SK-N-SH (cell line): Measurements from ENCODE around the gene FGF8. TPM values are rescaled to one million over a fixed set of nuclear protein-coding genes. Genes with fewer than 3 reads are reported as not detected.

Source experiments
- CTCF ChIA-PET: fragments of 300-600, 350-600 bp; formaldehyde crosslinking; extraction: SDS; loops from one replicate; lab custom pipeline; 2021; lab: Yijun Ruan, JAX
- POLR2A ChIA-PET: fragments of 350-600 bp; sonication (Branson Sonifier 250); formaldehyde crosslinking; extraction: SDS; loops from one replicate; lab custom pipeline; 2020; ENCODE audit warnings: antibody characterized with exemption, inconsistent platforms; lab: Yijun Ruan, JAX
- DNase-seq: peaks from one replicate; pipeline ENCODE4 v3.0.0; 2012
- H2AFZ ChIP-seq: fragments of 200-600 bp; sonication (generic); 2 replicates; pipeline ENCODE4 v1.8.1; 2016; ENCODE audit warnings: antibody characterized with exemption, mild to moderate bottlenecking, low read depth
- H3F3A ChIP-seq: fragments of 200-600 bp; sonication (generic); replicated peaks from 2 replicates; pipeline ENCODE3; 2016; ENCODE audit warnings: antibody characterized with exemption, mild to moderate bottlenecking; ENCODE audit not compliant: insufficient read depth
- H3K27ac ChIP-seq, 2 experiments: fragments of 200-500 bp in 1 of 2; fragments of 200-600 bp in 1 of 2; sonication (Bioruptor generic) in 1 of 2; sonication (generic), shearing (Covaris generic) in 1 of 2; 2 replicates each; pipeline versions ENCODE4 v1.5.1 to v1.6.1; 2014 to 2016; ENCODE audit warnings: low read depth in 2 of 2, inconsistent platforms in 1 of 2, low read length in 1 of 2, mild to moderate bottlenecking in 1 of 2, mixed read lengths in 1 of 2
- H3K27me3 ChIP-seq: fragments of 200-600 bp; sonication (generic), shearing (Covaris generic); 2 replicates; pipeline ENCODE4 v1.6.1; 2016; ENCODE audit warnings: mixed run types; ENCODE audit not compliant: insufficient read depth
- H3K36me3 ChIP-seq, 2 experiments: fragments of 200-500 bp in 1 of 2; fragments of 200-600 bp in 1 of 2; sonication (Bioruptor generic) in 1 of 2; sonication (generic) in 1 of 2; replicated peaks in 1 of 2; 2 replicates each; pipeline versions ENCODE3 to v1.5.1; 2014 to 2016; ENCODE audit warnings: low read length in 1 of 2, mild to moderate bottlenecking in 1 of 2; ENCODE audit not compliant: insufficient read depth in 2 of 2, control insufficient read depth in 1 of 2
- H3K4me1 ChIP-seq, 2 experiments: fragments of 200-500 bp in 1 of 2; fragments of 200-600 bp in 1 of 2; sonication (Bioruptor generic) in 1 of 2; sonication (generic), shearing (Covaris generic) in 1 of 2; 2 replicates each; pipeline versions ENCODE4 v1.5.1 to v1.6.1; 2014 to 2016; ENCODE audit warnings: low read depth in 1 of 2, low read length in 1 of 2, mixed run types in 1 of 2; ENCODE audit not compliant: insufficient read depth in 2 of 2, control insufficient read depth in 1 of 2
- H3K4me2 ChIP-seq: fragments of 200-600 bp; sonication (generic), shearing (Covaris generic); 2 replicates; pipeline ENCODE4 v1.6.1; 2017; ENCODE audit warnings: mixed run types
- H3K4me3 ChIP-seq, 2 experiments: fragments of 200-500 bp in 1 of 2; fragments of 200-600 bp in 1 of 2; sonication (Bioruptor generic) in 1 of 2; sonication (generic), shearing (Covaris generic) in 1 of 2; 2 replicates each; pipeline versions ENCODE4 v1.5.1 to v1.8.1; 2014 to 2016; ENCODE audit warnings: low read depth in 2 of 2, inconsistent platforms in 1 of 2, low read length in 1 of 2, mild to moderate bottlenecking in 1 of 2, mixed read lengths in 1 of 2, moderate library complexity in 1 of 2
- H3K79me2 ChIP-seq: fragments of 200-600 bp; sonication (generic); 2 replicates; pipeline ENCODE4 v1.8.1; 2017; ENCODE audit warnings: mild to moderate bottlenecking; ENCODE audit not compliant: insufficient read depth
- H3K9ac ChIP-seq: fragments of 200-600 bp; sonication (generic); 2 replicates; pipeline ENCODE4 v1.6.1; 2017; ENCODE audit warnings: mixed run types
- H3K9me2 ChIP-seq: fragments of 200-600 bp; sonication (generic); 2 replicates; pipeline ENCODE4 v1.6.1; 2017; ENCODE audit warnings: mixed run types
- H3K9me3 ChIP-seq: fragments of 200-600 bp; sonication (generic); 2 replicates; pipeline ENCODE4 v1.6.1; 2017; ENCODE audit warnings: mixed run types, mild to moderate bottlenecking, moderate library complexity
- H4K20me1 ChIP-seq: fragments of 200-600 bp; sonication (generic); 2 replicates; pipeline ENCODE4 v1.6.1; 2017; ENCODE audit warnings: mild to moderate bottlenecking, mixed run types; ENCODE audit not compliant: insufficient read depth
- CHD2 ChIP-seq: fragments of 150-350 bp; IDR thresholded peaks from 2 replicates; pipeline ENCODE4 v1.6.1; 2018; ENCODE audit warnings: low read length; ENCODE audit not compliant: partially characterized antibody
- ELF1 ChIP-seq: IDR thresholded peaks from 2 replicates; pipeline ENCODE4 v1.4.0; 2012
- EZH2phosphoT487 ChIP-seq: fragments of 200-600 bp; sonication (generic); IDR thresholded peaks from 2 replicates; pipeline ENCODE4 v1.6.1; 2017; ENCODE audit warnings: low read depth, mixed run types, mild to moderate bottlenecking, antibody characterized with exemption, moderate library complexity, borderline replicate concordance
- GABPA ChIP-seq: IDR thresholded peaks from 2 replicates; pipeline ENCODE4 v1.4.0; 2012; ENCODE audit warnings: low read depth, mild to moderate bottlenecking
- GATA2 ChIP-seq: sonication (generic); formaldehyde crosslinking; IDR thresholded peaks from 2 replicates; pipeline ENCODE4 v1.5.0; 2020; ENCODE audit warnings: mild to moderate bottlenecking, missing genetic modification reagents
- MEF2A ChIP-seq: IDR thresholded peaks from 2 replicates; pipeline ENCODE4 v1.4.0; 2012; ENCODE audit warnings: low read depth, borderline replicate concordance
- NFIC ChIP-seq: IDR thresholded peaks from 2 replicates; pipeline ENCODE4 v1.4.0; 2012; ENCODE audit warnings: borderline replicate concordance
- NRF1 ChIP-seq: IDR thresholded peaks from 2 replicates; pipeline ENCODE4 v1.6.1; 2012; ENCODE audit warnings: low read depth, mild to moderate bottlenecking, low read length
- PBX3 ChIP-seq: IDR thresholded peaks from 2 replicates; pipeline ENCODE4; 2012
- POLR2AphosphoS5 ChIP-seq: IDR thresholded peaks from 2 replicates; pipeline ENCODE4 v1.6.1; 2012; ENCODE audit warnings: low read depth, low read length
- REST ChIP-seq: IDR thresholded peaks from 2 replicates; pipeline ENCODE4 v1.6.1; 2012; ENCODE audit warnings: mild to moderate bottlenecking, low read depth, low read length, moderate library complexity
- RXRA ChIP-seq: IDR thresholded peaks from 2 replicates; pipeline ENCODE4 v1.4.0; 2012; ENCODE audit warnings: low read depth, mild to moderate bottlenecking, borderline replicate concordance
- SIN3A ChIP-seq: IDR thresholded peaks from 2 replicates; pipeline ENCODE4 v1.6.1; 2012; ENCODE audit warnings: low read depth, mild to moderate bottlenecking, low read length, moderate library complexity, borderline replicate concordance
- TAF1 ChIP-seq: IDR thresholded peaks from 2 replicates; pipeline ENCODE4 v1.6.1; 2012; ENCODE audit warnings: low read depth, mild to moderate bottlenecking, low read length, moderate library complexity, borderline replicate concordance
- TCF12 ChIP-seq: IDR thresholded peaks from 2 replicates; pipeline ENCODE4 v1.4.0; 2012
- TEAD4 ChIP-seq: IDR thresholded peaks from 2 replicates; pipeline ENCODE4 v1.4.0; 2012; ENCODE audit warnings: mild to moderate bottlenecking, borderline replicate concordance; ENCODE audit not compliant: insufficient read depth
- USF1 ChIP-seq: IDR thresholded peaks from 2 replicates; pipeline ENCODE4 v1.4.0; 2012; ENCODE audit warnings: low read depth, borderline replicate concordance
- USF2 ChIP-seq: fragments of 150-350 bp; IDR thresholded peaks from 2 replicates; pipeline ENCODE4 v1.6.1; 2017; ENCODE audit warnings: antibody characterized with exemption, low read length, low read depth, borderline replicate concordance
- YY1 ChIP-seq: IDR thresholded peaks from 2 replicates; pipeline ENCODE4 v1.4.0; 2012; ENCODE audit warnings: low read depth, mild to moderate bottlenecking
- ZBTB33 ChIP-seq: IDR thresholded peaks from 2 replicates; pipeline ENCODE4 v1.4.0; 2012; ENCODE audit warnings: low read depth, borderline replicate concordance
- WGBS: methylation state at CpG from one replicate; pipeline ENCODE4 v1.1.6; 2017; ENCODE audit warnings: low lambda C conversion rate; 5-methylcytosine and 5-hydroxymethylcytosine counted together
- polyA plus RNA-seq, 3 experiments: library from polyadenylated mRNA; depleted of rRNA; stranded (reverse); fragments of >200 nt; gene quantifications; 2 replicates each; pipeline ENCODE4 v1.2.3, GENCODE V29; 2012

The FGF8 gene
- polyA plus RNA-seq, 1 of the 3 experiments (the other 2 are of a cell fraction) = not detected

- Histone ChIP-seq H3F3A (no peaks in the 10 kb centered on the region), H3K4me3 (no peak overlapping the region), H4K20me1 (no peaks in the 10 kb centered on the region), H3K79me2 (no peaks in the 10 kb centered on the region), H2AFZ (no peak overlapping the region), H3K36me3 (no peaks in the 10 kb centered on the region), H3K27ac (no peak overlapping the region), H3K4me2 (no peak overlapping the region), H3K4me1 (no peaks in the 10 kb centered on the region), H3K9me2 (no peaks in the 10 kb centered on the region), H3K9me3 (no peaks in the 10 kb centered on the region), H3K27me3 (peaks cover 9% of the 10 kb centered on the region; the same call in 1 of the 2 replicates), H3K9ac (no peak overlapping the region)
- TF ChIP-seq POLR2AphosphoS5 (no peak), ELF1 (no peak), RXRA (no peak), PBX3 (no peak), REST (no peak), TEAD4 (no peak), TAF1 (no peak), TCF12 (no peak), GABPA (no peak), GATA2 (CRISPR knock-in tag) (no peak), MEF2A (no peak), CHD2 (no peak), USF1 (no peak), SIN3A (no peak), NRF1 (no peak), USF2 (no peak), EZH2phosphoT487 (no peak), YY1 (no peak), NFIC (no peak), ZBTB33 (no peak)
- 66% methylated on average over 8 of the region's 8 CpGs for WGBS
- CTCF ChIA-PET = interaction anchor here (1.5 kb wide), 1 partner anchor 123 kb away, joined by 7 read pairs; no protein-coding TSS in a partner anchor
- POLR2A ChIA-PET = no interaction called here
- DNase-seq = no peak
These were observed 50.4 kb downstream of the FGF8 start for GRCh38 chr10:101725296-101726114.
